NCI-H128 (cell line): ENCODE data around the gene MYL1.

ENCODE experiments used
- DNase-seq: peaks from one replicate; lab custom pipeline; 2025; ENCODE audit not compliant: unreplicated experiment; lab: John Stamatoyannopoulos, UW

MYL1 gene

GRCh38 chr2:210315015-210315788 is at the start of gene MYL1:
TSS of gene MYL1 (minus strand) at chr2:210315174. CDS start at chr2:210315042, 132 bp downstream.
- DNase-seq, result no peak

- no peak for DNase-seq
Measured at GRCh38 chr2:210363876-210364275, 48.9 kb upstream of the MYL1 start.

GRCh38 chr2:210363261-210363660 is 48.3 kb upstream of the MYL1 start:
- no peak for DNase-seq

GRCh38 chr2:210360412-210360811 is 45.4 kb upstream of the MYL1 start:
- DNase-seq, result no peak

- no peak for DNase-seq
Measured at GRCh38 chr2:210356944-210357343, 42.0 kb upstream of the MYL1 start.

GRCh38 chr2:210337159-210337558 is 22.2 kb upstream of the MYL1 start:
- no peak for DNase-seq

- no peak for DNase-seq
Measured at GRCh38 chr2:210324906-210325305, 9.9 kb upstream of the MYL1 start.

- no peak for DNase-seq
Measured at GRCh38 chr2:210324458-210324857, 9.5 kb upstream of the MYL1 start.

GRCh38 chr2:210323003-210323402 is 8.0 kb upstream of the MYL1 start:
- DNase-seq, result no peak

GRCh38 chr2:210318891-210319290 is 3.9 kb upstream of the MYL1 start:
- no peak for DNase-seq

GRCh38 chr2:210318486-210318885 is 3.5 kb upstream of the MYL1 start:
- no peak for DNase-seq

GRCh38 chr2:210310550-210310949 is 4.4 kb downstream of the MYL1 start:
- DNase-seq, result no peak

GRCh38 chr2:210309548-210310233 is 5.3 kb downstream of the MYL1 start:
- no peak for DNase-seq

- no peak for DNase-seq
Measured at GRCh38 chr2:210303498-210303897, 11.5 kb downstream of the MYL1 start.

- no peak for DNase-seq
Measured at GRCh38 chr2:210302326-210302725, 12.6 kb downstream of the MYL1 start.

- no peak for DNase-seq
Measured at GRCh38 chr2:210299866-210300373, 15.1 kb downstream of the MYL1 start.

GRCh38 chr2:210288408-210288807 is 26.6 kb downstream of the MYL1 start:
- DNase-seq, result no peak

GRCh38 chr2:210287301-210287700 is 27.7 kb downstream of the MYL1 start:
- DNase-seq, result no peak

- DNase-seq, result no peak
Measured at GRCh38 chr2:210286123-210286680, 28.8 kb downstream of the MYL1 start.

GRCh38 chr2:210277133-210277532 is 37.8 kb downstream of the MYL1 start:
- DNase-seq, result no peak

- no peak for DNase-seq
Measured at GRCh38 chr2:210271300-210271699, 43.7 kb downstream of the MYL1 start.

- DNase-seq, result no peak
Measured at GRCh38 chr2:210269148-210269547, 45.8 kb downstream of the MYL1 start.
